Kidney (tissue), 14 donors: ENCODE results near the gene TRIM62. TPM values are rescaled to one million over a fixed set of nuclear protein-coding genes. Genes with fewer than 3 reads are reported as not detected.

ENCODE experiments used
- DNase-seq, 5 donors: peaks; one replicate each; pipeline ENCODE4 v3.0.0-alpha.2; 2013 to 2020
- FAIRE-seq: peaks from 2 replicates; lab custom pipeline; 2012; peaks lifted over from hg19 to GRCh38; lab: Jason Lieb, UNC
- H3K27ac ChIP-seq, 2 donors: one replicate each; pipeline ENCODE4 v1.7.0; 2013; ENCODE audit warnings: low read depth in 2 of 2, low read length in 2 of 2, inconsistent platforms in 1 of 2
- H3K27me3 ChIP-seq: one replicate; pipeline ENCODE4 v1.7.1; 2013; ENCODE audit warnings: low read length, inconsistent platforms; ENCODE audit not compliant: control insufficient read depth, insufficient read depth
- H3K36me3 ChIP-seq, 3 donors: one replicate each; pipeline versions ENCODE4 v1.7.0 to v1.7.1; 2013; ENCODE audit warnings: low read length in 3 of 3, control low read depth in 1 of 3, inconsistent platforms in 1 of 3; ENCODE audit not compliant: insufficient read depth in 3 of 3, control insufficient read depth in 2 of 3
- H3K4me1 ChIP-seq, 3 donors: one replicate each; pipeline versions ENCODE4 v1.7.0 to v1.7.1; 2013; ENCODE audit warnings: low read length in 3 of 3, inconsistent platforms in 1 of 3, low read depth in 1 of 3; ENCODE audit not compliant: control insufficient read depth in 2 of 3, insufficient read depth in 2 of 3
- H3K4me3 ChIP-seq, 3 donors: one replicate each; pipeline versions ENCODE4 v1.7.0 to v1.8.1; 2013; ENCODE audit warnings: low read length in 3 of 3, control low read depth in 1 of 3, inconsistent platforms in 1 of 3
- H3K9ac ChIP-seq, 3 donors: one replicate each; pipeline versions ENCODE4 v1.7.0 to v1.7.1; 2013; ENCODE audit warnings: low read length in 3 of 3, control low read depth in 1 of 3, inconsistent platforms in 1 of 3
- H3K9me3 ChIP-seq, 3 donors: one replicate each; pipeline versions ENCODE4 v1.7.0 to v1.7.1; 2013; ENCODE audit warnings: low read length in 3 of 3, control low read depth in 1 of 3, inconsistent platforms in 1 of 3; ENCODE audit not compliant: control insufficient read depth in 2 of 3, insufficient read depth in 1 of 3
- CTCF ChIP-seq: IDR thresholded peaks from 3 replicates; pipeline ENCODE4 v1.5.1; 2012; ENCODE audit warnings: mild to moderate bottlenecking, moderate library complexity, borderline replicate concordance; ENCODE audit not compliant: insufficient read depth; ENCODE audit errors: extremely low read depth
- intact Hi-C: fragments of 100-400 bp; cut with DNase I; formaldehyde crosslinking; loops from one replicate; pipeline ENCODE4 v1.11.1; 2022
- polyA plus RNA-seq: library from polyadenylated mRNA; stranded (reverse); fragments of 350-450 nt; fragmentation: Illumina TruSeq; extraction: RNeasy Lipid Tissue Mini Kit (QIAGEN cat#74804); gene quantifications from one replicate; pipeline ENCODE4 v1.2.3, GENCODE V29; 2014; ENCODE audit warnings: low read depth, low replicate concordance; ENCODE audit not compliant: insufficient read depth
- total RNA-seq: library from RNA; stranded (reverse); fragmentation: NEBNext Ultra II Directional; extraction: Animal tissue kit (Norgen Biotek cat#: 25700); gene quantifications from one replicate; pipeline ENCODE4 v1.2.1, GENCODE V29; 2021
- donor health status: control.
- donor health status: control.
- donor health status: control.
- donor health status: control.
- donor health status: control.
- donor health status: DM: yes; HTN: yes; CAD: no.
- donor health status: Normal renal cell carcinoma (clear cell type).

Gene TRIM62
- total and polyA plus RNA-seq, 2 donors from 2014 or later = 3.2 to 6.2 TPM

- intact Hi-C loops = no loop called here
- Histone ChIP-seq H3K4me1 (peaks cover 0 to 4% (median 0%) of the 10 kb centered on the region in 3 donors), H3K36me3 (no peaks in the 10 kb centered on the region), H3K9ac (no peak overlapping the region), H3K27me3 (no peaks in the 10 kb centered on the region), H3K27ac (no peak overlapping the region), H3K9me3 (peaks cover 0 to 10% (median 0%) of the 10 kb centered on the region in 3 donors), H3K4me3 (no peak overlapping the region)
- FAIRE-seq = no peak
- TF ChIP-seq CTCF = no peak
- DNase-seq = no peak
Measured at GRCh38 chr1:33225586-33225985, 43.7 kb upstream of the TRIM62 start.

GRCh38 chr1:33224166-33224707 is 42.4 kb upstream of the TRIM62 start:
- DNase-seq = no peak
- Histone ChIP-seq H3K9me3 (peaks cover 0 to 10% (median 0%) of the 10 kb centered on the region in 3 donors), H3K36me3 (no peaks in the 10 kb centered on the region), H3K9ac (no peak overlapping the region), H3K27ac (no peak overlapping the region), H3K4me3 (no peak overlapping the region), H3K27me3 (no peaks in the 10 kb centered on the region), H3K4me1 (peaks cover 0 to 4% (median 0%) of the 10 kb centered on the region in 3 donors)
- no peak for FAIRE-seq
- intact Hi-C loops = no loop called here
- no peak for TF ChIP-seq CTCF

GRCh38 chr1:33222381-33222780 is 40.5 kb upstream of the TRIM62 start:
- no peaks in the 10 kb centered on the region for H3K27me3 ChIP-seq
- FAIRE-seq = no peak
- DNase-seq = no peak
- no peak overlapping the region for H3K4me3 ChIP-seq
- H3K36me3 ChIP-seq = no peaks in the 10 kb centered on the region
- H3K9me3 ChIP-seq = peaks cover 0 to 10% (median 0%) of the 10 kb centered on the region in 3 donors
- intact Hi-C loops = no loop called here
- peaks cover 0 to 3% (median 0%) of the 10 kb centered on the region in 3 donors for H3K4me1 ChIP-seq
- no peak overlapping the region for H3K27ac ChIP-seq
- H3K9ac ChIP-seq = no peak overlapping the region
- no peak for TF ChIP-seq CTCF

GRCh38 chr1:33221385-33221758 is 39.5 kb upstream of the TRIM62 start:
- Histone ChIP-seq H3K4me3 (no peak overlapping the region), H3K4me1 (peaks cover 0 to 3% (median 0%) of the 10 kb centered on the region in 3 donors), H3K27me3 (no peaks in the 10 kb centered on the region), H3K36me3 (no peaks in the 10 kb centered on the region), H3K27ac (no peak overlapping the region), H3K9me3 (peaks cover 0 to 10% (median 0%) of the 10 kb centered on the region in 3 donors), H3K9ac (no peak overlapping the region)
- FAIRE-seq = no peak
- no peak for DNase-seq
- intact Hi-C loops = no loop called here
- TF ChIP-seq CTCF = no peak
